Chondrocyte (in vitro differentiated cells): ENCODE data around the gene STRIP1. TPM values are rescaled to one million over a fixed set of nuclear protein-coding genes. Genes with fewer than 3 reads are reported as not detected.

Experiments
- DNase-seq: peaks from one replicate; pipeline ENCODE4 v3.0.0; 2021; ENCODE audit warnings: mixed read lengths, low spot score
- H3K27ac Mint-ChIP-seq: one replicate; pipeline ENCODE4 v1.8.0; 2021; ENCODE audit warnings: mild to moderate bottlenecking, moderate library complexity, mixed read lengths; ENCODE audit not compliant: unreplicated experiment
- H3K27me3 Mint-ChIP-seq: 2 replicates; pipeline ENCODE4 v1.8.0; 2021; ENCODE audit warnings: low read depth, mixed read lengths
- H3K36me3 Mint-ChIP-seq: 2 replicates; pipeline ENCODE4 v1.8.0; 2021; ENCODE audit warnings: low read depth, mixed read lengths
- H3K4me1 Mint-ChIP-seq: 2 replicates; pipeline ENCODE4 v1.8.0; 2021; ENCODE audit warnings: low read depth, mild to moderate bottlenecking, mixed read lengths
- H3K4me3 Mint-ChIP-seq: one replicate; pipeline ENCODE4 v1.8.0; 2021; ENCODE audit warnings: mild to moderate bottlenecking, moderate library complexity, mixed read lengths; ENCODE audit not compliant: unreplicated experiment
- H3K9me3 Mint-ChIP-seq: 2 replicates; pipeline ENCODE4 v1.8.0; 2021; ENCODE audit warnings: low read depth, mixed read lengths
- CTCF ChIP-seq: fragments of 200-600 bp; sonication (generic); IDR thresholded peaks from 2 replicates; pipeline ENCODE4 v1.5.0; 2021; ENCODE audit warnings: antibody characterized with exemption, mild to moderate bottlenecking, moderate library complexity
- total RNA-seq: library from RNA; stranded (reverse); gene quantifications from 3 replicates; pipeline ENCODE4 v1.2.1, GENCODE V29; 2021

Gene STRIP1
- total RNA-seq, 1 donor from 2014 or later, result 40.2 TPM

DNA sequence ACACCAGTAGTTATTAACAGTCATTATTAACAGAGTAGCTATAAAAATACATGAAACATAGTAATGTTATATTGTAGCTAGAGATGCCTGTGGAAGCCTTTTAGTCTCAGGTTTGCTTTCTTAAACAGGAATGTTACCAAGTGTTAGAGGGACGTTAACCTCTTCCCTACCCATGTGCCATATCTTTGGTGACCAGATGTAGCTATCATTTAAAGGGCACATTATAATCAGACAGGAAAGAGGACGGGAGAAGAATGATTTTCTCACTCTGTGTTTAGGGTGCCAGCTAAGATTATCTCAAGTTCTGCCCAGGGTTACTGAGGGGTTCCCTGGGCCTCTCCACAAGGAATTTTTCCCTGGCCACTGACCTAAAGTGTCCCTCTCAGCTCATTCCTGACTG, 57.0 kb downstream of the STRIP1 start:
- no peaks in the 10 kb centered on the region for H3K36me3 Mint-ChIP-seq
- H3K27me3 Mint-ChIP-seq, result peaks cover 26% of the 10 kb centered on the region
- no peak overlapping the region for H3K27ac Mint-ChIP-seq
- no peak overlapping the region for H3K4me3 Mint-ChIP-seq
- TF ChIP-seq CTCF, result no peak
- H3K4me1 Mint-ChIP-seq, result no peaks in the 10 kb centered on the region
- H3K9me3 Mint-ChIP-seq, result no peaks in the 10 kb centered on the region
- no peak for DNase-seq

DNA sequence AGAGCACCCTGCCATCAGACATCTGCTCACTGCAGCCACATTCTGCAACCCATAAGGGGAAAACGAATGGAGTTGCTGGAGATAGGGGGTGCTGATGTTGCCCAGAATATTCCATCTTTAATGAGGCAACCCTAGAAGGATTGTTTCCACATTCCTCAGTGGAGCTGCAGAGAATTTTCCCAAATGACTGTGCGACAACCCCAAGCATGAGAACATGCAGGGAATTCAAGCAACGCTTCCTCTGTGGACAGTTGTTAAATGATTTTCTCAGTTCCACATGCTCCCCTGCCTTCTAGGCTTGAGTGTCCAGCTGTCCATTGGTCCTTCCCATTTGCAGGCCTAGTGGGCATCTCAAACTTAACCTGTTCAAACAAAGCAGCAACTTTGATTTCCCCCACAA, 57.4 kb downstream of the STRIP1 start:
- Mint-ChIP-seq H3K36me3 (no peaks in the 10 kb centered on the region), H3K27me3 (peaks cover 22% of the 10 kb centered on the region), H3K27ac (no peak overlapping the region), H3K9me3 (no peaks in the 10 kb centered on the region), H3K4me3 (no peak overlapping the region), H3K4me1 (no peaks in the 10 kb centered on the region)
- no peak for TF ChIP-seq CTCF
- DNase-seq, result no peak

DNA sequence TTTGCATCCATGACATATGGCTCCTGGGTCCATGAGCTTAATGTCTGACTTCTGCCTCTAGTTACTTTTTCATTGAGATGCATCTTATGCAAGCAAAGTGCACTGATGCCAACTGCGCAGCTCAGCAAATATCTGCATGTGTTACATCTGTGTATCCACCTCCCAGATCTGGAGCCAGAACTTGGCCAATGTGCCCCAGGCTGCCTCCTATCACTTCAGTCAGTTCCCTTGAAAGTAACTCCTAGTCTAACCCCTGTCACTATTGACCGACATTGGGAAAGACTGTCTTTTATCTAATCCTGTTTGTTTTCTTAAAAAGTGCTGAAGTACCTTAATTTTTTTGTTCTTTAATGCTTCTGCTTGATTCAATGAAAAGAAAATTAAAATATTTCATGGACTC, 58.6 kb downstream of the STRIP1 start:
- no peak overlapping the region for H3K27ac Mint-ChIP-seq
- H3K36me3 Mint-ChIP-seq, result no peaks in the 10 kb centered on the region
- peaks cover 17% of the 10 kb centered on the region for H3K27me3 Mint-ChIP-seq
- no peaks in the 10 kb centered on the region for H3K9me3 Mint-ChIP-seq
- no peak for DNase-seq
- TF ChIP-seq CTCF, result no peak
- no peaks in the 10 kb centered on the region for H3K4me1 Mint-ChIP-seq
- no peak overlapping the region for H3K4me3 Mint-ChIP-seq

DNA sequence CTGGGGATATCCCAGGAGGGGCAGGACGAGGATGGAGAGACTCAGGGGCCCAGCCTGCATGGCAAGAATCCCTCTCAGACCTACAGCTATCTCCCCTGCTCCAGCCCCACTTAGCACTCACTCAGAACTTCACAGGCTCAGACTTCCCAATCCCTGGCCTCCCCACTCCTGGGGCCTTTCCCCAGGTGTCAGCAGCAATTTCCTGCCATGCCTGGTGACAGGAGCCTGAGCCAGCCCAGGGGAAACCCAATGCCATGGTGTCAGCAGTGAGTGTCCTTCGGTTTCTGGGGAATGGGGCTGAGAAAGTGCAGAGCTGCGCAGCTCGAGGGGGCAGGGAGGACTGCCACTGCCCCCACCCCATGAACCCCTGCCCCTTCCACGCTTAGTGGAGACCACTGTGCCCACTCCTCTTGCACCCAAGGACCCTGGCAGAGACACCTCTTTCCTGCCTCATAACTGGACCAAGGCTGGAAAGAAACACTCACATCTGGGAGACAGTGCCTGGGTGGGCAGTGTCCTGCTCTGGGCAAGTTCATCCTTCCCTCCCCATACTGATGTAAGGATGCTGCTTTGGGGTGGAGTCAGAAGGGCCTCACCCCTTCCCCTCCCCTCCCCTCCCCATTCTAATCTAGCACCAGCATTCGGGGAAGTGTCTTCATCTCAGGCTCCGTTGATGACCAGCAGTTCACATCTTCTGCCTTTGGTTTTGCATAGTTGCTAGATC, 60.7 kb downstream of the STRIP1 start:
- Mint-ChIP-seq H3K27ac (no peak overlapping the region), H3K36me3 (no peaks in the 10 kb centered on the region), H3K4me3 (no peak overlapping the region), H3K4me1 (no peaks in the 10 kb centered on the region), H3K27me3 (peaks cover 18% of the 10 kb centered on the region), H3K9me3 (no peaks in the 10 kb centered on the region)
- TF ChIP-seq CTCF, result no peak
- no peak for DNase-seq

DNA sequence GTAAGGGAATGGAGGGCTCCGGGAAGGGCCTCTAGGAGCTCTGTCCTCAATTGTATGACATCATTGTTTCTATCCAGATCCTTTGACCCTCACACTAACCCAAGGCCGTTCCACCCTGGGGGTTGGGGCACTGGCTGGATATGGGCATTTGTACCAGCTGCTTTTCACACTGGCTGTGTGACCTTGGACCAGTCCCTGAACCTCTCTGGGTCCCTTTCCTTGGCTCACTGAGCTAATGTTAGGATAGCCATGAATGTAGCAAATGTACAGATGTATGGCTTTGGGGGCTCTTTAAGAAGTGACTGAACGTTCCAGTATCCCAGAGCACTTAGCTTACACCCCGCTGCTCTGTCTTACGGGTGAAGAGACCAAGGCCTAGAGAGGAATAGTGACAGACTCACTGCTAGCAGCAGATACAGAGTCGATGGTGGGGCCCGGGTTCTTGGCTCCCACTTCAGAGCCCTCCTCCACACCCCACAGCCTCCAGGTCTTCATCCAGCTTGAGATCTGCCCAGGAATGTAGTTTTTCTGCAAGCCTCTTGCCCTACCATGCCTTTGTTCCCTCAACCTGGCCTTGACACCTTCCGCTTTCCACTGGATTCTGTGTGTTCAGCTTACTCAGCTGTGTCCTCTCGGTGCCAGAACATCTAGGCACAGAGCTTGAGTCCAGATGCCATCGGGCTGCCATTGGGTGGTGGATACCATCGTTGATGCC, 63.2 kb downstream of the STRIP1 start:
- TF ChIP-seq CTCF, result no peak
- Mint-ChIP-seq H3K27me3 (peaks cover 10% of the 10 kb centered on the region), H3K4me1 (peaks cover 8% of the 10 kb centered on the region), H3K4me3 (no peak overlapping the region), H3K27ac (no peak overlapping the region), H3K9me3 (no peaks in the 10 kb centered on the region), H3K36me3 (no peaks in the 10 kb centered on the region)
- DNase-seq, result no peak
